NCI-H345 treated with DMSO at 0.1 percent for 48 hours (cell line): ENCODE measurements around the gene FRS2.

Experiments used
- DNase-seq: peaks from one replicate; lab custom pipeline; 2025; ENCODE audit not compliant: unreplicated experiment; lab: John Stamatoyannopoulos, UW

The FRS2 gene

GRCh38 chr12:69497308-69498026 is 27.3 kb downstream of the FRS2 start:
- no peak for DNase-seq

GRCh38 chr12:69500631-69501030 is 30.4 kb downstream of the FRS2 start:
- DNase-seq = no peak

- DNase-seq = no peak
Measured at GRCh38 chr12:69501154-69501895, 31.1 kb downstream of the FRS2 start.

- no peak for DNase-seq
Measured at GRCh38 chr12:69502345-69503081, 32.3 kb downstream of the FRS2 start.

- DNase-seq = no peak
Measured at GRCh38 chr12:69508091-69508490, 37.9 kb downstream of the FRS2 start.

GRCh38 chr12:69508621-69509020 is 38.4 kb downstream of the FRS2 start:
- DNase-seq = no peak

- no peak for DNase-seq
Measured at GRCh38 chr12:69509308-69509736, 39.1 kb downstream of the FRS2 start.

GRCh38 chr12:69509904-69510827 is 40.0 kb downstream of the FRS2 start:
- no peak for DNase-seq

- no peak for DNase-seq
Measured at GRCh38 chr12:69511016-69511415, 40.8 kb downstream of the FRS2 start.

- DNase-seq = no peak
Measured at GRCh38 chr12:69511469-69512267, 41.5 kb downstream of the FRS2 start.

GRCh38 chr12:69512820-69513219 is 42.6 kb downstream of the FRS2 start:
- DNase-seq = no peak

GRCh38 chr12:69513297-69513696 is 43.1 kb downstream of the FRS2 start:
- DNase-seq = no peak

- DNase-seq = no peak
Measured at GRCh38 chr12:69514111-69514510, 43.9 kb downstream of the FRS2 start.

GRCh38 chr12:69514845-69515244 is 44.7 kb downstream of the FRS2 start:
- DNase-seq = no peak

GRCh38 chr12:69515394-69515930 is 45.3 kb downstream of the FRS2 start:
- no peak for DNase-seq

- no peak for DNase-seq
Measured at GRCh38 chr12:69516950-69517349, 46.8 kb downstream of the FRS2 start.

GRCh38 chr12:69517406-69517805 is 47.2 kb downstream of the FRS2 start:
- DNase-seq = no peak

GRCh38 chr12:69519871-69520270 is 49.7 kb downstream of the FRS2 start:
- DNase-seq = no peak

- DNase-seq = no peak
Measured at GRCh38 chr12:69523433-69524330, 53.5 kb downstream of the FRS2 start.
